BE2C (cell line): ENCODE measurements around the gene GALNT17.

Experiments used
- DNase-seq: peaks from one replicate; pipeline ENCODE4 v3.0.0-alpha.2; 2020
- H3K27me3 ChIP-seq: fragments of 250-450 bp; sonication (Bioruptor Pico); 2 replicates; pipeline ENCODE4 v1.5.1; 2020; ENCODE audit warnings: mild to moderate bottlenecking
- H3K36me3 ChIP-seq: fragments of 250-450 bp; sonication (Bioruptor Pico); 2 replicates; pipeline ENCODE4 v1.5.1; 2020; ENCODE audit warnings: mild to moderate bottlenecking
- H3K4me1 ChIP-seq: fragments of 250-450 bp; sonication (Bioruptor Pico); 2 replicates; pipeline ENCODE4 v1.5.1; 2020
- H3K4me3 ChIP-seq: 2 replicates; pipeline ENCODE4 v1.5.1; 2011; ENCODE audit warnings: low read depth, low read length
- H3K9me3 ChIP-seq: fragments of 250-450 bp; sonication (Bioruptor Pico); 2 replicates; pipeline ENCODE4 v1.5.1; 2020
- TF ChIP-seq, protein P1 (sequence below): IDR thresholded peaks from 2 replicates; pipeline ENCODE4 v1.5.1; 2012; ENCODE audit warnings: mild to moderate bottlenecking, low read depth, low read length

GALNT17 gene

GRCh38 chr7:71313553-71313952 is 181.6 kb downstream of the GALNT17 start:
- no peak overlapping the region for H3K4me3 ChIP-seq
- TF ChIP-seq, protein P1, sequence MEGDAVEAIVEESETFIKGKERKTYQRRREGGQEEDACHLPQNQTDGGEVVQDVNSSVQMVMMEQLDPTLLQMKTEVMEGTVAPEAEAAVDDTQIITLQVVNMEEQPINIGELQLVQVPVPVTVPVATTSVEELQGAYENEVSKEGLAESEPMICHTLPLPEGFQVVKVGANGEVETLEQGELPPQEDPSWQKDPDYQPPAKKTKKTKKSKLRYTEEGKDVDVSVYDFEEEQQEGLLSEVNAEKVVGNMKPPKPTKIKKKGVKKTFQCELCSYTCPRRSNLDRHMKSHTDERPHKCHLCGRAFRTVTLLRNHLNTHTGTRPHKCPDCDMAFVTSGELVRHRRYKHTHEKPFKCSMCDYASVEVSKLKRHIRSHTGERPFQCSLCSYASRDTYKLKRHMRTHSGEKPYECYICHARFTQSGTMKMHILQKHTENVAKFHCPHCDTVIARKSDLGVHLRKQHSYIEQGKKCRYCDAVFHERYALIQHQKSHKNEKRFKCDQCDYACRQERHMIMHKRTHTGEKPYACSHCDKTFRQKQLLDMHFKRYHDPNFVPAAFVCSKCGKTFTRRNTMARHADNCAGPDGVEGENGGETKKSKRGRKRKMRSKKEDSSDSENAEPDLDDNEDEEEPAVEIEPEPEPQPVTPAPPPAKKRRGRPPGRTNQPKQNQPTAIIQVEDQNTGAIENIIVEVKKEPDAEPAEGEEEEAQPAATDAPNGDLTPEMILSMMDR, result no peak
- no peaks in the 10 kb centered on the region for H3K4me1 ChIP-seq
- H3K36me3 ChIP-seq, result no peaks in the 10 kb centered on the region
- H3K9me3 ChIP-seq, result no peaks in the 10 kb centered on the region
- no peak for DNase-seq
- no peaks in the 10 kb centered on the region for H3K27me3 ChIP-seq

GRCh38 chr7:71320916-71321315 is 189.0 kb downstream of the GALNT17 start:
- Histone ChIP-seq H3K36me3 (no peaks in the 10 kb centered on the region), H3K4me1 (no peaks in the 10 kb centered on the region), H3K4me3 (no peak overlapping the region), H3K27me3 (no peaks in the 10 kb centered on the region), H3K9me3 (0 out of 2 replicates have a peak, but pooled peaks cover 4% of the 10 kb centered on the region)
- TF ChIP-seq, protein P1, result no peak
- DNase-seq, result no peak

DNA sequence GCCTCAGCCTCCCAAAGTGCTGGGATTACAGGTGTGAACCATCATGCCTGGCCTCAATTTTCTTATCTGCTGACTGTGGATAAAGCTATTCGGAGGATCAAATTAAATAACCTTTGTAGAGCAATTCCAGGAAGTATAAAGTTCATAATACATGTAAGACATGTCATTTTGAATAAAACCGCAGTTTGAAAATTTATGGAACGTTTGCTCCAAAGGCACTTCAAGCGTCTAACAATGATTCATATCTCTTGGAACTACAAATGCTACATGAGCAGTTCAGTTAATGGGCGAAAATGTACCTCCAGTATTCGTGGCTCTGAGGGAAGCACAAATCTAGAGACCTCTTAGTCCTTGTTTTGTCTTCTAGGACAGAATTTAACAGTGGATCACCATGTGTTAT is 190.3 kb downstream of the GALNT17 start:
- Histone ChIP-seq H3K4me3 (no peak overlapping the region), H3K27me3 (no peaks in the 10 kb centered on the region), H3K36me3 (no peaks in the 10 kb centered on the region), H3K4me1 (no peaks in the 10 kb centered on the region), H3K9me3 (0 out of 2 replicates have a peak, but pooled peaks cover 4% of the 10 kb centered on the region)
- DNase-seq, result no peak
- TF ChIP-seq, protein P1, result no peak

DNA sequence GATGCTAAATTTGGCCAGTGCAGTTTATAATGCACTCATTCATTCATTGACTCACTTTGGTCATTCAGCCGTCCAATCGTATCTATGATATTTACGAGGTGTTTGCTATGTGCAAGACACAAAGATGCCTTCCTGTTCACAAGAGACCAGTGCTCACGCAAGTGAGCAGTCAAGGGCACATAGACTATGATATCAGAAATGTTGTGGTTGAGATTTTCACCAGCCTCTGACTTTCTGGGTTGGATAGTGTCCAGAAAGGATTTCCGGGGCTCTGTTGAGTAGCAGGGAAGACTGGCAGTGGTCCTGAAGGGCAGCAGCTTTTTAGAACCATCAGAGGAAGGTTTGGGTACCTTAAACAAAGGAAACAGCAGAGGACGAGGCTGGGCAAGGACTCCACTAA is 191.8 kb downstream of the GALNT17 start:
- H3K27me3 ChIP-seq, result no peaks in the 10 kb centered on the region
- TF ChIP-seq, protein P1, result no peak
- no peaks in the 10 kb centered on the region for H3K36me3 ChIP-seq
- DNase-seq, result no peak
- no peak overlapping the region for H3K4me3 ChIP-seq
- H3K9me3 ChIP-seq, result 0 out of 2 replicates have a peak, but pooled peaks cover 4% of the 10 kb centered on the region
- no peaks in the 10 kb centered on the region for H3K4me1 ChIP-seq

GRCh38 chr7:71325151-71325550 is 193.2 kb downstream of the GALNT17 start:
- Histone ChIP-seq H3K4me3 (no peak overlapping the region), H3K4me1 (no peaks in the 10 kb centered on the region), H3K9me3 (no peaks in the 10 kb centered on the region), H3K27me3 (no peaks in the 10 kb centered on the region), H3K36me3 (no peaks in the 10 kb centered on the region)
- TF ChIP-seq, protein P1, result no peak
- no peak for DNase-seq

- TF ChIP-seq, protein P1, result no peak
- Histone ChIP-seq H3K36me3 (no peaks in the 10 kb centered on the region), H3K4me3 (no peak overlapping the region), H3K4me1 (no peaks in the 10 kb centered on the region), H3K27me3 (no peaks in the 10 kb centered on the region), H3K9me3 (no peaks in the 10 kb centered on the region)
- DNase-seq, result no peak
These were observed 194.7 kb downstream of the GALNT17 start for GRCh38 chr7:71326595-71326994.
